GM19328 (cell line): ENCODE results near the gene PPOX.

Experiments
- ATAC-seq: cut with Tn5 transposase; IDR thresholded peaks from one replicate; pipeline ENCODE4 v1.9.1; 2021; ENCODE audit warnings: mild to moderate bottlenecking, moderate library complexity; ENCODE audit not compliant: unreplicated experiment

The PPOX gene

DNA sequence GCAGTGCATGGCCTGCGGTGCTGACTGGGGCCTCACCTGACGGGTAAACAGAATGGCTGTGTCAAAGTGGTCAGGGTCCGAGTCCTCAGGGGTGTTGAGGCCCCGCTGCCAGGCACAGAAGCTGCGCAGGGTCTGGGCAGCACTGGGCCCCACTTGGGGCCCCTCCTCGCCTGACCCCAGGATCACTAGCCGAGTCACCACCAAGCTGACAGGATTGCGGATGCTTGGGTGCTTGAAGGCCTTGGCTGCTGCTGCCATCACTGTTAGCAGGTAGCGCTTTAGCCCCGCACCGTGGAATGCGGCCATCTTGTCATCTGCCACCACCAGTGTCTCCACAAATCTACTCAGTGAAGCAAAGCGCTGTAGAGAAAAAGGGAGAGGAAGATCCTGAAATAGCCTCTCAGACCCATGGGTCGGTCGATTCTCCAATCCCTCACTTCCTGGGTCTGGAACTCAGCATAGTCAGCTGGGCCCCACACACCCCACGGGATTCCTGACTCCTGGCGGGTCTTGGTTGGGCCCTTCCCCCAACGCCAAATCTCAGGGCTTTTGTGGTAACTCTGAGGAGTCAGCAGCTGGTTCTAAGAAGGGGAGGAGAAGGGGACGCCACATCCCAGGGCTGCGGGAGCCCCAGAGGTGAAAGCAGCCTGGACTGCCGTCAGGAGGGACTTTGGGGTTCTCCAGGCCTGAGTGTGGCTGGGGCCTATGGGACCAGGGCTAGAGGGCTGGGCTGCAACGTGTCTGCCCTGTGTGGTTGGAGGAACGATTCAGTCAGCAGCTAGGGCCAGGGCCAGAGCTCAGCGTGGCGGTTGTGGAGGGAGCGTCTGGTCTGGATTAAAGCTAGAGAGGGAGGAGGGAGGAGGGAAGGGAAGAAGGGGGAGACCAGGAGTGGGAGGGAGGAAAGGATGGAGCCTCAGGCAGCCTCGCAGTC is 30.6 kb downstream of the PPOX start:
- ATAC-seq = no peak

DNA sequence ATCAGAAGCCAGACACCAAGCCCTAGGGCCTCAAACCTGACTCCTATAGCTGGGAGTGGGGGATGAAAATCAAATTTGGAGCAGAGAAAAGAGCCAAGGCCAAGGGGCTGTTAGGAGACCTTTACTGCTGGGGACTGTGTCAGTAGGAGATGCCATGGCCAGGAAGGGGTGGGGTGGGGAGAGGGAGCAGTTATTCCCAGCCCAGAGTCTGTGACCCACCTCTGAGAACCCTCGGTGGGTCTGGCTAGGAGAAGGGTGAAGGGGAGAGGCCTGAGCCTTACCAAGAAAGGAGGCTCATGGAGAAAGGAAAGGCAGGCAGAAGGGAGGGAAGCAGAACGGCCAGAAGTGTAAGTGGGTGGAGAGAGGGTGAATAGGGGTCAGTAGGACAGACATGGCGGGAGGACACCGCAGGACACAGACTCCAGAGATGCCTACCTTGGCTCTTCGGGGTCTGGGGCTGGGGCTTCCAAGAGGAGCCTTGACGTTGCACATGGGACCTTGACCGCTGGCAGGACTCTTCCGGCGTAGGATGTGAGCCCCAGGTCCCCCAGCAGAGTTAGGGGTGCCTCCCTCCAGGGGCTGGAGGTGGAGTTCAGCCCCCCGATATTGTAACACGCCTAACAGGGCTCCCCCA is 31.5 kb downstream of the PPOX start:
- ATAC-seq = no peak

DNA sequence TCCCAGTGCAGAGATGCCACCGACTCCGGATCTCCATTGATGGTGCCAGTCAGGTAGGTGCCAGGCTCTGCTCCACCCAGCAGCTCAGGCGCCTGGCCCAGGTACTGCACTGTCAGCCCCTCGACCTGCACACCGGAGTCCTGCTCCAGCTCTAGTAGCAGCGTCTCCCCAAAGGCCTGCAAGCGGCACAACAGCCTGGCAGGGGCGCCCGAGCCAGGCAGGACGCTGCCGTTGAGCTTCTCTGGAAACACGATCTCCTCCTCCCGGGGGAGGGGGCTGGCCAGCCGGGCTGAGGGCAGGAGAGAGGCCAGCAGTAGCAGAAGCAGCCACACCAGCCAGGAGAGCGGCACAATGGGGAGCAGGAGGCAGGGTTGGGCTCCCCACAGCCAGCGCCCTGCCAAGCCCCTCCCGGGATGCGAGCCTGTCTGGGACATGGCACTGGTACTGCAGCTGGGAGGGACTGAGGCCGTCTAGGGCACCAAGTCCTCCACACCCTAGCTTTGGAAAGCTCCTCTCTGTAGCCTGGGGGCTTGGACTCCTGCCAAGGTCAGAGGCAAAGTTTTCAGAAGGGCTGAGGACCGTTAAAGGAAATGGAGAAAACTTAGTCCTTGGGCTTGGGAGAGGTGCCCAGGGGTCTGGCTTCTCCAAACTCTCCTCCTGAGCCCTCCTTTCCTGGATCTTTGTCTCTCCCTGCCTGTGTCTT is 32.1 kb downstream of the PPOX start:
- no peak for ATAC-seq

DNA sequence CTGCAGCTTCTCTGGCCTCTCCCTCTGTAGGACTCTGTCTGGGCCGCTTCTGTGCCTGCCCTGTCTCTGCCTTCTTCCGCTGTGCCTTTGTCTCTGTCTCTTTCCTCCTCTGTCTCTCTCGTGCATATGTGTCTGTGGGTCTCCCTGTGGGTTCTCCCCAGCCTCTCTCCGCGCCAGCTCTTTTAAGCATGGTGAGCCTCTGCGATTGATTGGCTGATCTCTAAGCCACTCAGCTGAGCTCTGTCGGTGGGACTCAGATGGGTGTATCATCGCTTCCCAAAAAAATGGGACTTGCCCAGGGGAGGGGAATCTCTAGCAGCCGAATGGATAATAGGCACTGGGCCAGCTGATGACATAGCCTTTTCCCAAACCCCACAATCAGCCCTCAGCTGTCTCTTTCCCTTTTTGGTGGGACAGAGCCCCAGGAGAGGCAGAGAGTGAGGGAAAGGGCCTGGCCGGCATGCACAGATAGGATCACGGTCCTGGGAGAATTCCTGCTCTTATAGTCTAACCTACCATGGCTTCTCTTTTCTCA is 32.7 kb downstream of the PPOX start, which contains the start of gene ADAMTS4:
Gene ADAMTS4, minus strand, starts transcription at position 158 of the 535 bp plus-strand sequence. CDS start 427 bp downstream, outside the sequence.
- no peak for ATAC-seq

DNA sequence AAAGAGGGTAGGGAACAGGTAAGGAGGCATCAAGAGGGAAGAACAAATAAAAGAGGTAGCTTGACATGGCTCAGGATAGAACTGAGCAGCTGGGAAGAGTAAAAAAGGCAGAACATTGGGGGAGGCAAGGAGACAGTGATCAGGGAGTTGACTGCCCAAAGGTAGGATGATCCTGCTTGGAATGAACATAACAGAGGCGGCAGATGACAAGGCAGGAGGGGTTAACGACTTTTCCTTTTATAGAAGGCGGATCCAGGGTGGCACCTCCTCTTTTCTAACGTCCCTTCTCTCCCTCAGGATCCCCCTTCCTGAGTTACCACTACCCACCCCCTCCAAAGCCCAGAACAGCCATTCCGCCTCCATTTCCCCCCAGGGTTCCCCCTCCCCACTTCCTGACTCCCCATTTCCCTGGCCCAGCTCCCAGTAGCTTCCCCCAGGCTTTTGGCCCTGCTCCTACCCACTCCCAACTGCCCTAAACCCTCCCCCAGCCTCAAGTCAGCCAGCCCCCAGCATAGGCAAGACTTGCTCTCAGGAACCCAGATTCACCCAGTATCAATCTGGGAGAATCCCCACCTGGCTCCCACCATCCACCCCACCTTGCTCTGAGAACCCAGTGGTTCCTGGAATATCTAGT is 33.4 kb downstream of the PPOX start:
- ATAC-seq = no peak

DNA sequence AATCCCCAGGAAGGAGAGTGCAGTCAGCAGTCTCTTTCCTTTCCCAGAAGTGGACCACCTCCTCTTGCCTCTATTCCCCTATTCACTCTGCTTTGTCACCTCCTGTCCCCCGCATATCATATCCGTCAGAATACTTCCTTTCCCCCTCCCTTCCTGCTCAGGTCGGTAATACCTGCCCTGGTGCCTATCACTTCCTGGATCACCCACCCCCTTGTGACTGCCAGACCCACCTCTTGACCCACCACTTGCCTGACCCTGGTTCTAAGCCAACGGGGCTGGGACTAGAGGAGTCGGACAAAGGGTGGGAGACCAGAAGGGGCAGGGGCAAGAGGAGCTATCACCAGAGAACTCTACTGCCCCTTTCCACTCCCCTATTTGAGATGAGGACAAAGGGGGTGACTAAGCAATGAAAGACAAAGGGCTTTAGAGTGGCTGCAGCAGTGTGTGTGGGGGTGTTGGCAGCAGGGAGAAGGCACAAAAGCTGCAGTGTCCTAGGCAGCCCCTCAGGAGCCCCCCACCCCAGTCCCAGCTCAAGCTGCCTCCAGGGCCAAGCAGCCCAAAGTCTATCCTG is 34.3 kb downstream of the PPOX start:
- ATAC-seq = no peak

DNA sequence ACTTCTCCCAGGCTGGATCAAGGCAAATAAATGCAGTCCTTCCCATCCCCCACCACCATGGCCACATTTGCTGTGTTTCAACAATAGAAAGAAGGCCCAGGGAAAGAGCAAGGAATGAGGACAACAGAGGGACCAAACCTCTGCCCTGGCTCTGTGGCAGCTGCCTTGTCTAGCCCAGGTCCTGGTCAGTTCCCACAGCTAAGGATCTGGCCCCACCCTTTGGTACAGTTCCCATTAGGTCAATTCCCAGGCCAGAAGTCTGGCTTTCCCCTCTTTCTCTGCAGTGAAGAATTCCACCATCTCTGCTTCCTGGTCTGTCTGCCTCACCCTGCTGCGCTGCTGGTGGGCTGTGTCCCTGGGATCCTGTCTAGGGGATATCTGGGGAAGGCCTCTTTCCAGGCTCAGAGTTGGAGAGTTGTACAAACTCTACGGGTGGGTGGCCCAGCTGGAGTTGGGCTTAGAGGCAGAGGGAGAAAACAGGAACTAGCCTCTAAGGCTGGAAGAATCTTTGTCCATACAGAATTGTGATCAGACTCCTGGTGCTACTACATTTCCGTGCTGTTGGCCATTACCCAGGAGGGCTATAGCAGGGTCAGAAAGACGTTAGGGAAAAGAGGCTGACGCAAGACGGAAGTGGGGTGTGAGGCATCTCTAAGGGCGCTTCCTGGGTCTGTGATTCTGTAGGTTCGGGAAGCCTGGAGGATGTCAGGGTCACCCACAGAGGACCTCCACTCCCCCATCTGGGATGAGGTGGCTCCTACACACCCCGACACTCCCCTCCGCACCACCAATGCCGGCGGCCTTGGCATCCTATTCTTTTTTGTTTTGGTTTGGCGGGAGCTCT is 35.0 kb downstream of the PPOX start:
- no peak for ATAC-seq

DNA sequence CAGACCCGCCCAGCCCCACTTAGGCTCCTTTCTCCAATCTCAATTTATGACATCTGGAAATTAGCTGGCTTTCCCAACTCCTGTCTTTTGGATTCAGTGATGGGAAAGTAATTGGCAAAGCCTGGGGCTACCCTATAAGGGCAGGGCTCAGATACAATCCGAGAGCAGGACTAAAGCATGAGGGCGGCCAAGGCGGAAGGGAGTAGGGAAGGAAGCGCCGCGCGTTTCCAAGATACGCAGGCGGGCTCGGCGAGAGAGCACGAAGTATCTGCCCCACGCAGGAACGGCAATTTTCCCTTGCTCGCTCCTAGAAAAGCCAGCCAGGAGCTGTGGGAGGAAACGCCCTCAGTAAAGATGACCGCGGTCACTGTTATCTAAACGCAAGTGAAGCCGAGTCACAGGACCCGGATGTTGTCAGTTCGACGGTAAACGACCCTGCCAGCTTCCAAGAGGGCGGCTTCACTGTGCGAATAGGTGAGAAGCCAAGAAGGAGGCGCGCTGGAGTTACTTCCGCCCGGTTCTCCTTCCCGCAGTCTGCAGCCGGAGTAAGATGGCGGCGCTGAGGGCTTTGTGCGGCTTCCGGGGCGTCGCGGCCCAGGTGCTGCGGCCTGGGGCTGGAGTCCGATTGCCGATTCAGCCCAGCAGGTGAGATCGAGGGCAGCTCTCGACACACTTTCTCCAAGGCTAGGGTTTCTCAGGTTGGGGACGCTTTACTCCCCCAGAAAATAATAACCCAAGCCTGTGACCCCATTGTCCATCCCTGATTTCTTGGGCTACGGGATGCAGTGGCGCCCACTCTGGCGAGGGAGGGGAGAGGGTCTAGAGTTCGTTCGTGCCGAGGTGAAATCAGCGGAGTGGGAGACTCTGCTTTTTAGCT is 35.8 kb downstream of the PPOX start, which contains the start of gene NDUFS2:
Gene NDUFS2, plus strand, starts transcription at position 532 of the 877 bp plus-strand sequence. Its CDS starts 19 bp downstream, at position 551.
- peak; percentile 94 for ATAC-seq

DNA sequence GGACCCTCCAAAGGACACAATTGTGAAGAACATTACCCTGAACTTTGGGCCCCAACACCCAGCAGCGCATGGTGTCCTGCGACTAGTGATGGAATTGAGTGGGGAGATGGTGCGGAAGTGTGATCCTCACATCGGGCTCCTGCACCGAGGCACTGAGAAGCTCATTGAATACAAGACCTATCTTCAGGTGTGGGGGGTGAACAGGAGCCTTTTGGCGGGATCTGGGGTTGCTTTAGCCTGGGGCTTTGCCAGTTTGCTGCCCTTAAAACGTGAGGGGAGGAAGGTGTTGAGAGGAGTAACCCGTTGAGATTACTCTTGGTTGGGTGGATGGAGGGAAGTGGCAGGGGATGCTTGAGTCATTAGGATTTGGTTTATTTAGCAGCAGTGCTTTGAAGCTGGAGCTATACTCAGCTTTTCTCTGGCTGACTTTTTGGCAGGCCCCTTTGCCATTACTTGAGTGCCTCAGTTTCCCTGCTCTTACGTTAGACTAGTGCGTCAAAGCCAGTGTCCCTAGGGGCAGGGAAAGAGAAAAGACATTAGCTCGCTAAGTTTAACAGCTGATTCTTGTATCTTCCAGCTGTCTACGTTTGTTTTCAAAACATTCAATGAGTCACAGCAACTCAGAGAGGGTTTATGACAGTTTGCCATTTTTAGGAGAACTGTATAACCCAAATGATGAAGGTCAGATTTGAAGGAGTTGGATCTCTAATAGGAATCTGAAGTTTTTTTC is 40.4 kb downstream of the PPOX start:
- ATAC-seq = no peak

DNA sequence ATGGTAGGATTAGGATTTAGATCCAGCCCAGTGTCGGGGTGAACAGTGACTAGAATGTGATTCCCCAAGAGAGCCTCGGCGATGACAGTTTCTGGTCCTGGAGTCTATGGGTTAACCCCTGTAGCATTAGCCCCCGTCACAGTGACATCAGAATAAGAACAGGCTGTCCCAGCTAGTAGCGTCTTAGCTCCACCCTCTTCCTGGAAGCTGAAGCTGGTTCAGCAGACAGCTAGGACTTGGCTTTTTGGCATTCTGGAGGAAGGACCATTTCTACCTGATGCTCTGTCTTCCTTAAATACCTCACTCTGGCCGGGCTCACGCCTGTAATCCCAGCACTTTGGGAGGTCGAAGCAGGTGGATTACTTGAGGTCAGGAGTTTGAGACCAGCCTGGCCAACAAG is 40.9 kb downstream of the PPOX start:
- no peak for ATAC-seq

DNA sequence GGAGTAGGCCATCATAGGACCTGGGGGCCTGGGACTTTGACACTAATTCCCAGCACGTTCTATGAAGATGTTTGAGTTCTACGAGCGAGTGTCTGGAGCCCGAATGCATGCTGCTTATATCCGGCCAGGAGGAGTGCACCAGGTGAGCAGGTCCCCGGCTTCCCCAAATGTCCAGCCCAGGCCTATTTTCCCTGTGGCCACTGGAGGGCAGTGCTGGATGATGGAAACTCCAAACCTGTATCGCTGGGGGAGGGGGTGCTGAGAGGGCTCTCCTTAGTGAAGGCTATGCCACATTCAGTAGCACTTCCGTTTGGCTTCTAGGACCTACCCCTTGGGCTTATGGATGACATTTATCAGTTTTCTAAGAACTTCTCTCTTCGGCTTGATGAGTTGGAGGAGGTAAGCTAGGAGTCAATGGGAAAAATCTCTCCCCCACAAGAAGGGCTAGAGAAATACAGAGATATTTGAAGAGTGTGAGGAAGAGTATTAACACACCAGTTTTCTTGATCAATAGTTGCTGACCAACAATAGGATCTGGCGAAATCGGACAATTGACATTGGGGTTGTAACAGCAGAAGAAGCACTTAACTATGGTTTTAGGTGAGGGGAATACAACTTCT is 43.7 kb downstream of the PPOX start:
- ATAC-seq = no peak

DNA sequence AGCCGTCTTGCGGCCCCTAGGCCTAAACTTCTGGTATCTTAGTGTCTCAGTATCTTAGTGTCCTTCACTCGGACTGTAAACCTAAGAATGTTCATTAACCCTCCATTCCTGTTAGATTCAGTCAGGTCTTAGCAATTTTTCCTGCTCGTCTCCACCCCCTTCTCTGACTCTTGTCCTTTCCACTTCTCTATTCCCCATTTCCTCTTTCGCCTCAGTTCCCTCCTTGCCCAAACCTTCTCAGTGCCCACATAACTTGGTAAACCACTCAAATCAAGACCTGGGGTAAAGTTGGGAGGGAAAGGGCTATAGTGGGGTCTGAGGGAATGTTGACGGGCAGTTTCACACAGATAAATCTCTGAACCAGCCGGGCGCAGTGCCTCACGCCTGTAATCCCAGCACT is 48.1 kb downstream of the PPOX start:
- ATAC-seq = no peak

DNA sequence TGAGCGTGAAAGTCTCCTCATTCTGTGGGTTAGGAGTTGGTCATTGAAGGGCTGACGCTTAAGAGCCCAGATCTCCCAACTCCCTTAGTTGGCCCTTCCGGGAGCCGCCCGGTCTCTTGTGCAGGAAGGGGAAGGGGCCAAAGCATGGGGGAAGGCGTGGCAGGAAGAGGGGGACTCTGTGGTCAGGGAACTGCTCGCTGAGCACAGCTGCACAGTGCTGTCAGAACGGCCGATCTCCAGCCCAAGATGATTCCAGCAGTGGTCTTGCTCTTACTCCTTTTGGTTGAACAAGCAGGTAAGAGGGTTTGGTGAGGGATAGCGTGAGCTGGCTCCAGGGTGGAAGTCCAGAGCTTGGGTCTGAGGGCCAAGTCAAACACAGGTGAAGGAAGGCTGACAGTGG is 48.9 kb downstream of the PPOX start, which contains the start of gene FCER1G:
Gene FCER1G, plus strand, starts transcription at position 220 of the 400 bp plus-strand sequence. Its CDS starts 27 bp downstream, at position 247.
- ATAC-seq = no peak

DNA sequence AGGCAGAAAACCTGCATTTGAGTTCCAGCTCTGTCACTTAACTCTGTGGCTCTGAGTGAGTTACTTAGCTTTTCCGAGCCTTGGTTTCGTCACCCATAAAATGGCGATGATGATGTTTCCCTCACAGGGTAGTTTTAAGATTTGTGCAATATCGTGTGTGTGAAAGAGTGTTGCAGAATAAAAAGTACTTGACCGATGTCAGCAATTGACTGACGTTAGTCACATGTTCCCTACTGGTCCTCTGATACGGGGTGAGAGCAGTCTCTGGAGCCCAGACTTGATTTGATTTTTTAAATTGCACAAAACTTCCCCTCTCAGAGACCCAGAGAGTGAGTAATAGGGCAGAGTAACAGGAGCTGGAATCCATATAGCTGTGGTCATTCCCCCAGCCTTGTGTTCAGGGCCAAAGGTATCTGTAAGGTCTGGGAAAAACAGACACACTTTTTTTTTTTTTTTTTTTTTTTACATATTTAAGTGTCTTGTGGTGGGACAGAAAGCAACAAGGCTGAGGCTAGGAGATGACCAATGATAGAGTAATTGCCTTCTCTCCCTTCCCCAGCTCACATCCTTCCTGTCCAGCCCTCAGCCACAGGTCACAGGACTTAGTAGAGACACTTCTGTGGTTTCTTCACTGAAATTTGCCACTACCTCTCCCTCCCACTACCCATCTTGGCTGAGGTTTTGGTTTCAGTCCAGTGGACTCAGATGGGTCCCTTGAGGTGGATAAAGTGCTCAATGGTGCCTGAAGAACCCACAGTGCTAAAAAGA is 50.9 kb downstream of the PPOX start:
- ATAC-seq = peak; percentile 78

DNA sequence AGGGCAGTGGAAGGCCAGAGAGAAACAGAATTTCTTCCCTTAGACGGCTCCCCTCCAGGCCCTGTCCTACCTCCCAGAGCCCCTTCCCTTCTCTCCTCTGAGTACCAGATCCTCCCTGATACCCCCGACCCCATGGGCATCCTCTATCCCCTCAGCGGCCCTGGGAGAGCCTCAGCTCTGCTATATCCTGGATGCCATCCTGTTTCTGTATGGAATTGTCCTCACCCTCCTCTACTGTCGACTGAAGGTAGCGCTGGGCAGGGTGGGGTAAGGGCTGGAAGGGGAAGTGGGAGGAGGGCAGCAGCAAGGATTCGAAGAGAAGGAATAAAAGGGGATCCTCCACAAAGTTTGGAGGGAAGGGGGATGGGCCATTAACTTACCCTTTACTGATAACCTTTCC is 51.6 kb downstream of the PPOX start:
- ATAC-seq = no peak

DNA sequence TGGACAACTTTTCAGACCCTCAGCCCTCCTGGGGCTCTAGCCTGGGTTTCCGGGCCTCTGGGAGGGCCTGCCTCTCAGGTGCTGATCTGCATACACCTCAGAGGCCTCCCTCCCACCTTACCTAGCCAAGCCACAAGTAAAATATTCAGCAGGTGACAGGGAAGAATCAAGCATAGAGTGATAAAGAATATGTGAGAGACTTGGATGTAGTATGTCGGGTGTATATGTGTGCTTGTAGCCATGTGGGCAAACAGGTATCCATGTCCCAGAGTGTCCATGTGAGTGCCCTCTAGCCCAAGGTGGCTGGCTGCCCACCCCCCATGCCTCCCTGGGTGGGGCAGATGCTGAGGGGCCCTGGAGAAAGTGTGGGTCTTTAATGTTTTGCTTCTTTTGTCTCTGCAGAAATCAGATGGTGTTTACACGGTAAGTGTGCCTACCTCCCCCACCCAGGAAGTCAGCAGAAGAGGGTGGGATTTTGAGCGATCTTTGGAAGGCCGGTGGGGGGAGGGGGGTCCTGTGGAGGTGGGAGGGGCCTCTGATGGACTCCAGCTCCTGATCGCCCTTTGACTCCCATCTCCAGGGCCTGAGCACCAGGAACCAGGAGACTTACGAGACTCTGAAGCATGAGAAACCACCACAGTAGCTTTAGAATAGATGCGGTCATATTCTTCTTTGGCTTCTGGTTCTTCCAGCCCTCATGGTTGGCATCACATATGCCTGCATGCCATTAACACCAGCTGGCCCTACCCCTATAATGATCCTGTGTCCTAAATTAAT is 52.3 kb downstream of the PPOX start:
- no peak for ATAC-seq
